ENCODE results near the gene DNAJC1.

DNAJC1 gene

GRCh38 chr10:21808550-21808949, 195.0 kb downstream of the DNAJC1 start:
- Histone ChIP-seq H3K27me3 (replicated peaks; ENCODE audit: control insufficient read depth, insufficient read depth, low read length) (no peaks in the 10 kb centered on the region), H3K4me3 (replicated peaks; ENCODE audit: low read depth, low read length) (no peak overlapping the region), H3K36me3 (ENCODE audit: control insufficient read depth, insufficient read depth, low read length) (no peaks in the 10 kb centered on the region)
- TF ChIP-seq CTCF (IDR thresholded peaks at IDR 0.05; ENCODE audit: insufficient read depth, low read length, poor library complexity, severe bottlenecking): no peak
- no peak for DNase-seq (ENCODE audit: extremely low read depth, insufficient read length)

DNA sequence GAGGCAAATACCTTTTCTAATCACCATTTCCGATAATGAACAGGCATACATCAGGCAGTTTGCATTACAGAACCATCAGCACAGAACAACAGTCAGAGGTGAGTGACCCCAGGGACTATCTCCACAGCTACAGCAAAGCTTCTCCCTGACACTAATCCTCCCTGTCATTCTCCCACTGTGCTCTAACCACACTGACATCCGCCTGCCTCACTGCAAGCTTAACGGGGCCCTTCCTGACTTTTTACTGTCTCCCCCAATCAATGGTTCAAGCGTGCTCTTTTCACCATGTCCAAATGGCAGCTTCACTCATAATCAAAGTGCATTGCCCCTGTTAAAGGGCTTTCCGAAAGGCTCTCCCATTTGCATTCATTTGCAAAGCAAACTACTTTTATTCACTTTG, 196.3 kb downstream of the DNAJC1 start:
- H3K4me3 ChIP-seq (replicated peaks; ENCODE audit: low read depth, low read length): no peak overlapping the region
- no peaks in the 10 kb centered on the region for H3K36me3 ChIP-seq (ENCODE audit: control insufficient read depth, insufficient read depth, low read length)
- no peak for DNase-seq (ENCODE audit: extremely low read depth, insufficient read length)
- H3K27me3 ChIP-seq (replicated peaks; ENCODE audit: control insufficient read depth, insufficient read depth, low read length): no peaks in the 10 kb centered on the region
- no peak for TF ChIP-seq CTCF (IDR thresholded peaks at IDR 0.05; ENCODE audit: insufficient read depth, low read length, poor library complexity, severe bottlenecking)

DNA sequence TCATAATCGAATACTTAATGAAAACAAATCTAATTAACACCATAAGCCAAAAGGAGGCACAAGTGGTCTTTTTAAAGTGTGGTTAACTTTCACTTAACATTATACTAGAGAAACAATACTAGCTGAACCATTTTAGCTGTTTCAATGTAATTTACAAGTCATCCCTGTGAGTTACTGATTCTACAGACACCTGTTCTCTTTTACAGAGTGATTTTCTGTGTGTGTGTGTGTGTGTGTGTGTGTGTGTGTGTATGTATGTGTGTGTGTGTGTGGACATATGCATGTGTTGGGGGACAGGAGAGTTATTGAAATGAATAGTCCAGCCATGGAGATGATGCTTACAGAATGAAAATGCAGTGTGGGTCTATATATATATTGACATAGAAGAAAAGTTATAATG, 200.2 kb downstream of the DNAJC1 start:
- H3K4me3 ChIP-seq (replicated peaks; ENCODE audit: low read depth, low read length): no peak overlapping the region
- H3K36me3 ChIP-seq (ENCODE audit: control insufficient read depth, insufficient read depth, low read length): no peaks in the 10 kb centered on the region
- no peaks in the 10 kb centered on the region for H3K27me3 ChIP-seq (replicated peaks; ENCODE audit: control insufficient read depth, insufficient read depth, low read length)
- DNase-seq (ENCODE audit: extremely low read depth, insufficient read length): no peak
- TF ChIP-seq CTCF (IDR thresholded peaks at IDR 0.05; ENCODE audit: insufficient read depth, low read length, poor library complexity, severe bottlenecking): no peak

GRCh38 chr10:21801609-21802008, 201.9 kb downstream of the DNAJC1 start:
- no peak for DNase-seq (ENCODE audit: extremely low read depth, insufficient read length)
- no peak for TF ChIP-seq CTCF (IDR thresholded peaks at IDR 0.05; ENCODE audit: insufficient read depth, low read length, poor library complexity, severe bottlenecking)
- Histone ChIP-seq H3K4me3 (replicated peaks; ENCODE audit: low read depth, low read length) (no peak overlapping the region), H3K36me3 (ENCODE audit: control insufficient read depth, insufficient read depth, low read length) (no peaks in the 10 kb centered on the region), H3K27me3 (replicated peaks; ENCODE audit: control insufficient read depth, insufficient read depth, low read length) (no peaks in the 10 kb centered on the region)

DNA sequence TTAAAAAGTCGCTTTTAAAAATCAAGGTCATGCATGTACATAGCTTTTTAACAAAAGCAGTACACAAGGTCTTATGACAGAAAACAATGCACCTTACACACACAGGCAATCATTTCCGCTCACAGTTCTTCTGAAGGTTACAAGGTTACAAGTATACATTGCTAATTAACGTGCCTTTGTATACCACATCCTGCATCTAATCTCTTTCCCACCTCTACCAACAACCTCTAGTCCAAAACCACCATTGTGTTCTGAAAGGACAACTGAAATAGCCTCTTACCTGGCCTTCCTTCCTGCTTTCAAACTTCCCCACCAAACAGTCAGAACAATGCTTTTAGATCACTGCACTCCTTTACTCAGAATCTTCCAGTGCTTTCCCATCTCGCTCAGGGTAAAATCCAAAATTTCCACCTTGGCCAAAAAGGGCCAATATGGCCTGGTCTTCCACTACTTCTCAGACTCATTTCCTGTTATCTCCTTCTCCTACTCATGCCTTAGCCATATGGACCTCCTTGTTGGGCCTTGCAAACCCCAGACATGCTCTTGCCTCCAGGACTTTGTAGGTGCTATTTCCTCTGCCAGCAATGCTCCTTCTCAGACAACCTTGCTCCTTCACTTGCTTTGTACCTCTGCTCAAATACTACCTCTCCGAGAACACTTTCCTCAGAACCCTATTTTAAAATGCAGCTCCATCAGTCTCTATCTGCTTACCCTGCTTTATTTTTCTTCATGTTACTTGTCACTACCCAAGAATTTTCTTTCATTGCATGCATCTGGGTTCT, 205.4 kb downstream of the DNAJC1 start:
- no peak for DNase-seq (ENCODE audit: extremely low read depth, insufficient read length)
- no peaks in the 10 kb centered on the region for H3K36me3 ChIP-seq (ENCODE audit: control insufficient read depth, insufficient read depth, low read length)
- H3K27me3 ChIP-seq (replicated peaks; ENCODE audit: control insufficient read depth, insufficient read depth, low read length): no peaks in the 10 kb centered on the region
- no peak overlapping the region for H3K4me3 ChIP-seq (replicated peaks; ENCODE audit: low read depth, low read length)
- no peak for TF ChIP-seq CTCF (IDR thresholded peaks at IDR 0.05; ENCODE audit: insufficient read depth, low read length, poor library complexity, severe bottlenecking)

DNA sequence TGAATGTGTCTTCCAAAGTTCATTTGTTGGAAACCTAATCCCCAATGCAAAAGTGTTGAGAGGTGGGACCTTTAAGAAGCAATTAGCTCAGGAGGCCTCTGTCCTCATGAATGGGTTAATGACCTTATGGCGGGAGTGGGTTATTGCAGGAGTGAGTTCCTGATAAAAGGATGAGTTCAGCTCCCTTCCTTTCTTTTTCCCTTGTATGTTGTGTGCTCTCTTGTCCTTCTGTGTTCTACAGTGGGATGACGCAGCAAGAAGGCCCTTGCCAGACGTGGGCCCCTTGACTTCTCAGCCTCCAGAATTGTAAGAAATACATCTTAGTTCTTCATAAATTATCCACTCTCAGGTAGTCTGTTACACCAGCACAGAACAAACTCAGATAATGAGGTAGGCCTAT, 206.0 kb downstream of the DNAJC1 start:
- Histone ChIP-seq H3K36me3 (ENCODE audit: control insufficient read depth, insufficient read depth, low read length) (no peaks in the 10 kb centered on the region), H3K4me3 (replicated peaks; ENCODE audit: low read depth, low read length) (no peak overlapping the region), H3K27me3 (replicated peaks; ENCODE audit: control insufficient read depth, insufficient read depth, low read length) (no peaks in the 10 kb centered on the region)
- no peak for TF ChIP-seq CTCF (IDR thresholded peaks at IDR 0.05; ENCODE audit: insufficient read depth, low read length, poor library complexity, severe bottlenecking)
- DNase-seq (ENCODE audit: extremely low read depth, insufficient read length): no peak

Measured in GM06990 (cell line).